ENCODE results near the gene AHRR.

Gene AHRR

GRCh38 chr5:416636-416960, 95.1 kb downstream of the AHRR start:
- DNase-seq (ENCODE audit: low read depth), result no peak

DNA sequence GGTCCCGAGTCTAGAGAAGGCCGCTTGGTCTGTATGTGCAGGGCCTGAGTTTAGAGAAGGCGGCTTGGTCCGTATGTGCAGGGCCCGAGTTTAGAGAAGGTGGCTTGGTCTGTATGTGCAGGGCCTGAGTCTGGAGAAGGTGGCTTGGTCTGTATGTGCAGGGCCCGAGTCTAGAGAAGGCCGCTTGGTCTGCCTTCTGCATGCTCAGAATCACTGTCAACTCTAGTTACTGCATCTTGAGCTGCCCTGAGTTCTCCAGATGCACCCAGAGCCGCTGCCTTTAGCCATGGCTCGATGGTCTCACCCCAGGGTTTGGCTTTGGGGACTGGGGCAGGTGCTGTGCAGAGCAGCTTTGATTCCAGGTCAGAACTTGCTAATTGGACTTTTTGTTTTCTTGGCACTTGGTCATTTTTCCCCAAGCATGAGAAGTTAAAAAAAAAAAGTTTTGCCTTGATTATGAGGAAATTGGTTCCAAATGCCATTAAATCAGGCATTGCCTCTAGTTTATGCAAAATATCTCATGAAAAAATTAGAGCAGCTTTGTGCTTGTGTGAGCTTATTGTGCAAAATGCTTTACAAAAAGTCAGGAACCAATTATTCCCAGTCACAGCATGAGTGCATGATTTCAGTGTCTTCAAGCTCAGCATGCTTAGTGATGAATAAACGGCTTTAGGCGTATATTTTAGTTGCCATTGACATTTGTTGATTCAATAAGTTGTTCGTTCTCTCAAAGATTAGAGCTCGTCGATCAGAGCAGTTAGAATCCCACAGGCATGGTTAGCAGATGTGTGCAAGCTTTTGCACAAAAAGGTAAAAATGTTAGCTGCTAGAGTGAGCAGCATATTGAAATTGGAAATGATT, 96.0 kb downstream of the AHRR start:
- DNase-seq (ENCODE audit: low read depth), result no peak

GRCh38 chr5:418162-419121, 96.9 kb downstream of the AHRR start:
- no peak for DNase-seq (ENCODE audit: low read depth)

DNA sequence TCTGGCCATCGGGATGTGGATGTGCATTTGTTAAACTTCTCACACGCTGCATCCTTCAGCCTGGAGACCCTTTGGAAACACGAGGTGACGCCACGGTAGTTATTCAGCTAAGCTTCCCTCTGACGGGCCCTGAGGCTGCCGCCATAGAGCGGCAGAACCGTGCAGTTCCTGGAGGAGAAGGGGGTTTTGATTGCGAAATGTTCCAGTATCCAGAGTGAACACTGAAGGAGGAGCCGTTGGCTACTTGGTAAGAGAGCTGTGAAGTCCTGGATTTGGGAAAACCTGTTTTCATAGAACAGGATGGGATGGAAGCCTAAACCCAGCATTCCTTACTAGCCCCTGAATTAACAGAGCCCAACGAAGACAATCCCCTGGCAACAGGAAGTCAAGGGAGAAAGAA, 98.5 kb downstream of the AHRR start:
- no peak for DNase-seq (ENCODE audit: low read depth)

DNA sequence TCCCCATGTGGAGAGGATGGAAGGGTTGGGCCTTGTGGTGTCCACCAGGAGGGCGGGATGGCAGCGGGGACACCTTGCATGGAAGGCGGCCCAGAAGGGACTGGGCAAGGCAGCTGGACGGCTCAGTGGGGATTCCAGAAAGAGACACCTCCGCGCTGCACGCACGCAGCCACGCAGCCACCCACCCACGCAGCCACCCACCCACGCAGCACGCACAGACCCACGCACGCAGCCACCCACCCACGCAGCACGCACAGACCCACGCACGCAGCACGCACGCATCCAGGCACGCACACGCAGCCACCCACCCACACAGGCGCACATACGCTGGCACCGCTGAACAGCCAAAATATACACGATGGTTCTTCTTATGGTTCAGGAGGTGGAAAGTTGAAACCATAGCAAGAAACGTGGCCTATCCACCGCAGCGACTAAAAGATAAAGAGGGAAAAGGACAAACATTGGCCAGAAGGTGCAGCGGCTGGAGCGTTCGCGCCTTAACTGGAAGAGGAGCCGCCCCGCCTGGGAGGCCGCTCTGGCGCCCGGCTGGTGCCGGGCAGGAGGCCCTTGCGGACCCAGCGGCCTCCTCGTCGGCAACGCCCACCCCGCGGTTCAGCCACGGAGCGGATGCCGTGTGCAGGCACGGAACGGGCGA, 99.2 kb downstream of the AHRR start:
- DNase-seq (ENCODE audit: low read depth), result no peak

DNA sequence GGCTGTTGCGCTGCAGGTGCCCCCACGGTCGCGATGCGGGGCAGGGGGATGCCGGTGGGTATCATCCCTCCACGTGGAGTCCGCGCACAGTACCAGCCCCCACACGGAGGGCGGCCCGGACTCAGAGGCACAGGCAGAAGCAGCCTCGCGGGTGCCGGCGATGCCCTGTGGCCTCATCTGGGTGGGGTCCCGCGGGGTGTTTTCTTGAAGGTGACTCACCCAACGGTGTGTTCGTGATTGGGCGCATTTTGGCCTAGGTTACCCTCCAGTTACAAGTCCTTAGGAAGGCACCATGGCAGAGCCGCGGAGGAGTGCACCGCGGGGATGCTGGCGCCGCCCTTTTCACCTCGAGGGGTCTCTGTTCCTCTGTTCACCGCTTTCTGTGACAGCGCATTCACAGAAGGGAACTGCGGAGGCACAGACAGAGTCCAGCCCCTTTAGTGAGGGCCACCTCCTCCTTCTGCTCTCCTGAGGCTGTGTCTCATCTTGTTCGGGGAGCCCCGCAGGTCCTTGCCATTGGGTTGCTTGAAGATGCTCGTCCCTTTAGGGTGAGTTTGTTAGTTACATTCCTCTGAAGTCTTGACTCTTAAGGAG, 99.9 kb downstream of the AHRR start:
- no peak for DNase-seq (ENCODE audit: low read depth)

DNA sequence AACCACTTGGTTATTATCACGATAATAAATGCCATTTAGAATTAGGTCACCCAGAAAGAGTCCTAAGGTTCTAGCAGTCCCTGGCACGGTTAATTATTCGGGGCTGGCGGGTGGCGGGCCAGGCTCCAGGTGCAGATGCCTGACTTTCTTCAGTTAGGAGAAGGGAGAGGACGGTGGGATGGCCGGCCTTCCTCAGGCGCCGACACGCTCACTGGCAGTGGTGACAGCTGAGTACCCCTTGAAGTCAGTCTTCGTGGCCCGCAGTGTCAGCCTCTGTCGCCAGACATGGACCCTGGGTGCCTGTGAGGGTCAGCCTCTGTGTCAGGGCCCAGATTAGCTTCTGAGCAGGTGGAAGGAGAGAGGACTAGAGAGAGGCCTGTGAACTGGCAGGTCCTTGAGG, 100.4 kb downstream of the AHRR start:
- DNase-seq (ENCODE audit: low read depth), result no peak

- no peak for DNase-seq (ENCODE audit: low read depth)
Observed at GRCh38 chr5:422323-423232, 101.1 kb downstream of the AHRR start.

- DNase-seq (ENCODE audit: low read depth), result no peak
Observed at GRCh38 chr5:423233-423565, 101.7 kb downstream of the AHRR start.

- no peak for DNase-seq (ENCODE audit: low read depth)
Observed at GRCh38 chr5:423626-424261, 102.2 kb downstream of the AHRR start.

DNA sequence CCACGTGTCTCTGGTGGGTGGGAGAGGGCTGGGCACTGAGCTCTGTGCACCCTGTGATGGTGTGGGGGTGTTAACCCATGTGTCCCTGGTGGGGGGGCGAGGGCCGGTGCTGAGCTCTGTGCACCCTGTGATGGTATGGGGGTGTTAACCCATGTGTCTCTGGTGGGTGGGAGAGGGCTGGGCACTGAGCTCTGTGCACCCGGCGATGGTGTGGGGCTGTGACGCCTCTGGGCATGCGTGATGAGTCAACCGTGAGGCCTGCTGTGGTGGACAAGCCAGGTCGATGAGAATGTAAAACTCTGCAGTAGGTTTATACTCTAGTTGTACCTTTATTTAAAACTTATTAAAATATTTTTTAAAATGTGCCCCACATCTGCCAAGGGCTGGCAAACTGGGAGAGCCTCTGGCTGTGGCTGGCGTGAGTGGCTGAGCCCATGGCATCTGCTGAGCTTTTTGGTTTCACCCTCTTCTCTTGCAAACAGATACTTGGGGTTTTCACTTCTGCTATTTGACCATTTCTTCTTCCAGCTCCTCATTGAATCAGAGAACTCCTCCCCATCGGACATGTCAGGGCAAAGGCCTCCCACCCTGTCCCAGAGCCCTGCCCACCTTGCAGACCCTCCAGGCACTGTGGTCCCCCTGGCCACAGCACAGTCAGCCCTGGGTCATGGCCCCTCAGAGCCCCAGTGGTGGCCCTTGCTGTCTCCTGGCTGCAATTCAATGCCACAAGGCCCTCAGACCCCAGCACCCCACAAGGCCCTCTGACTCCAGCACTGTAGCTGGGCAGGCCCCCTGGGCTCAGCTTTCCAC, 103.0 kb downstream of the AHRR start:
- no peak for DNase-seq (ENCODE audit: low read depth)

- DNase-seq (ENCODE audit: low read depth), result no peak
Observed at GRCh38 chr5:425714-426113, 104.2 kb downstream of the AHRR start.

DNA sequence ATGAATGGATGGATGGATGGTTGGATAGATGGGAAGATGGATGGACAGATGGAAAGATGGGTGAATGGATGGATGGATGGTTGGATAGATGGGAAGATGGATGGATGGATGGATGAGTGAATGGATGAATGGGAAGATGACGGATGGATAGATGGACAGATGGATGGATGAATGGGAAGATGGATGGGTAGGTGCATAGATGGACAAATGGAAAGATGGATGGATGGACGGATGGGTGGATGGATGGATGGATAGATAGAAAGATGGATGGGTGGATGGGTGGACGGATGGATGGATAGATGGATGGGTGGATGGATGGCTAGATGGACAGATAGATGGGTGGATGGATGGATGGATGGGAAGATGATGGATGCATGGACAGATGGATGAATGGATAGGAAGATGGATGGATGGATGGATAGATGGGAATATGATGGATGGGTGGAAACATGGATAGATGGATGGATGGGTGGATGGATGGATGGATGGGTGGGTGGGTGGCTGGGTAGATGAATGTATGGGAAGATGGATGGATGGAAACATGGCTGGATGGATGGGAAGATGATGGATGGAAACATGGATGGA, 105.0 kb downstream of the AHRR start:
- no peak for DNase-seq (ENCODE audit: low read depth)

DNA sequence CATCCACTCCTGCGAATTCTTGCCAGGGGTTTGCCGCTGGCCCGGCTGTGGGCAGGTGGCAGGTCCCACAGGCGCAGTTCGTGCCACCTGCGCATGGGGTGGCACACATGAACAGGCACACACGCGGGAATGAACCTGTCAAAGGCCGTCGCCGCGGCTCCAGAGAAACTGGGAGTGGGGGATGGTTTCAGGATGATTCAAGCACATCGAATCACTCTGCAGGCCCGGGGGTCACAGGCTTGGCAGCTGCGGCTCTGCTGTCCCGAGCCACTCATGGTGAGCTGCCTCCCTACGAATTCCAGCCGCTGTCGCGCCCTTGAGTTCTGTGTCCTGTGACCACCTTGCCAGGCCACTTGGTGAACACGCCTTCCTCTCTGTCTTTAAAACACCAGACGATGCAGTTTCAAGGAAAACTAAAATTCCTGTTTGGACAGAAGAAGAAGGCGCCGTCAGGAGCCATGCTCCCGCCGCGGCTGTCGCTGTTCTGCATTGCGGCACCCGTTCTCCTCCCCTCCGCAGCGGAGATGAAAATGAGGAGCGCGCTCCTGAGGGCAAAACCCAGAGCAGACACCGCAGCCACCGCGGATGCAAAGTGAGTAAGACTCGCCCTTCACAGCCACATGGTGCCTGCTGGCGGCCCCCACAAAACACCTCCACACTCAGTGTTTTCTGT, 106.0 kb downstream of the AHRR start:
- no peak for DNase-seq (ENCODE audit: low read depth)

- no peak for DNase-seq (ENCODE audit: low read depth)
Observed at GRCh38 chr5:428219-428618, 106.7 kb downstream of the AHRR start.

- DNase-seq (ENCODE audit: low read depth), result no peak
Observed at GRCh38 chr5:428754-429452, 107.4 kb downstream of the AHRR start.

DNA sequence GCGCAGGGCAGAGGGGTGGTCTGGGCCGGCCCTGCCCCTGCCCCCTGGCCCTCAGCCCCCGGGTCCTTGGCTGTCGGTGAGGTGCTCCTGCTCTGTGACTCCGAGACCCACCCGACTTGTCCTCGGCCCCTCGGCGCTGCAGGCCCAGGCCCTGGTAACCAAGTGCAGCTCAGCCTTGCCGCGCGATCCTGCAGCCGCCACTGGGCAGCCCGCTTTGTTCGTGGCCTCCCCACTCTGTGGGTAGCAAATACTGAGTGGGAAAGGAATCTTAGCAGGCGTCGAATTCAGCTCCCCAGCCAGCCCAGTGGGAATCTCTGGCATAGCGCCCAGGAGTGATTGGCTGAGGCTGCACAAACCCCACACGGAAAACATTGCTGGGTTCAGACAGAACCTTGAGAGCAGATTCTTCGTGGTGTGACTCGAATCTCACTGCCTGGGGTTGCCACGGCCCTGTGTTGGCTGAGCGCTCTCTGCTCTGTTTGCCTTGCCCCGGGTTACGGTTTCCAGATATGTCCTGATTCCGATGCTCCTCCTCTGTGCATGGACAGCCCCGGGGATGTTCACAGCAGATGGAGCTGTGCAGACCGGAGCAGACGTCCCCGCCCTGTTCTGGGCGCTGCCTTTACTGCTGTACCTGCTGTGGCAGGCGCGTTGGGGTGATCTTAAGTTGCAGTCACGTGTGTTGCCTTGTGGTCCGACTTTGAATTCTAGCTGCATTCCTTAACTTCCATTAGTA, 108.1 kb downstream of the AHRR start:
- no peak for DNase-seq (ENCODE audit: low read depth)
